Embryonic facial prominence (tissue), 1 donor: ENCODE results near the gene ROR1.

ENCODE experiments used
- DNase-seq: peaks from one replicate; pipeline ENCODE4 v3.0.0-alpha.2; 2016; ENCODE audit errors: extremely low spot score

The ROR1 gene

GRCh38 chr1:64052777-64053176 is 279.0 kb downstream of the ROR1 start:
- no peak for DNase-seq

- no peak for DNase-seq
These were observed 281.5 kb downstream of the ROR1 start for GRCh38 chr1:64055310-64055709.

- DNase-seq = no peak
These were observed 285.7 kb downstream of the ROR1 start for GRCh38 chr1:64059556-64059955.

GRCh38 chr1:64060611-64061302 is 286.9 kb downstream of the ROR1 start:
- no peak for DNase-seq

GRCh38 chr1:64061430-64062104 is 287.8 kb downstream of the ROR1 start:
- no peak for DNase-seq

GRCh38 chr1:64062529-64062928 is 288.7 kb downstream of the ROR1 start:
- DNase-seq = no peak

- DNase-seq = no peak
These were observed 289.2 kb downstream of the ROR1 start for GRCh38 chr1:64062941-64063581.

GRCh38 chr1:64065571-64065970 is 291.8 kb downstream of the ROR1 start:
- no peak for DNase-seq

GRCh38 chr1:64072089-64072793 is 298.4 kb downstream of the ROR1 start:
- no peak for DNase-seq

GRCh38 chr1:64073705-64074104 is 299.9 kb downstream of the ROR1 start:
- DNase-seq = no peak

GRCh38 chr1:64074767-64075166 is 300.9 kb downstream of the ROR1 start:
- no peak for DNase-seq

GRCh38 chr1:64077281-64077940 is 303.6 kb downstream of the ROR1 start:
- no peak for DNase-seq

GRCh38 chr1:64080941-64081562 is 307.2 kb downstream of the ROR1 start:
- DNase-seq = no peak

GRCh38 chr1:64082459-64082858 is 308.6 kb downstream of the ROR1 start:
- no peak for DNase-seq

- DNase-seq = no peak
These were observed 310.6 kb downstream of the ROR1 start for GRCh38 chr1:64084451-64084850.

- no peak for DNase-seq
These were observed 314.0 kb downstream of the ROR1 start for GRCh38 chr1:64087768-64088167.

- no peak for DNase-seq
These were observed 316.6 kb downstream of the ROR1 start for GRCh38 chr1:64090436-64090835.

GRCh38 chr1:64092851-64093371 is 319.1 kb downstream of the ROR1 start:
- no peak for DNase-seq

- no peak for DNase-seq
These were observed 320.1 kb downstream of the ROR1 start for GRCh38 chr1:64093941-64094340.

GRCh38 chr1:64095832-64096231 is 322.0 kb downstream of the ROR1 start:
- DNase-seq = no peak

- no peak for DNase-seq
These were observed 324.0 kb downstream of the ROR1 start for GRCh38 chr1:64097859-64098258.
